Esophagus muscularis mucosa (tissue), 4 donors: Measurements from ENCODE around the gene GUCA2A. TPM values are rescaled to one million over a fixed set of nuclear protein-coding genes. Genes with fewer than 3 reads are reported as not detected.

Experiments
- DNase-seq: peaks from one replicate; pipeline ENCODE4 v3.0.0-alpha.2; 2017; ENCODE audit errors: extremely low spot score
- H3K27ac ChIP-seq, 4 donors: fragments of 200-600 bp; sonication (generic); replicated peaks in 1 of 4; 1 replicate in 3 of 4; 2 replicates in 1 of 4; pipeline ENCODE4 v1.5.1; 2016 to 2019; ENCODE audit warnings: mild to moderate bottlenecking in 1 of 4
- H3K27me3 ChIP-seq, 4 donors: fragments of 200-600 bp; sonication (generic); one replicate each; pipeline versions ENCODE4 v1.5.1 to v1.6.0; 2016 to 2019
- H3K36me3 ChIP-seq, 4 donors: fragments of 200-600 bp; sonication (generic); one replicate each; pipeline ENCODE4 v1.5.1; 2016 to 2019
- H3K4me1 ChIP-seq, 4 donors: fragments of 200-600 bp; sonication (generic); one replicate each; pipeline ENCODE4 v1.5.1; 2016 to 2019
- H3K4me3 ChIP-seq, 4 donors: fragments of 200-600 bp; sonication (generic); 1 replicate in 2 of 4; 2 replicates in 2 of 4; pipeline ENCODE4 v1.5.1; 2016 to 2019; ENCODE audit warnings: mild to moderate bottlenecking in 4 of 4, moderate library complexity in 1 of 4
- H3K9me3 ChIP-seq, 4 donors: fragments of 200-600 bp; sonication (generic); 1 replicate in 3 of 4; 2 replicates in 1 of 4; pipeline ENCODE4 v1.5.1; 2016 to 2019
- EP300 ChIP-seq: sonication (generic); formaldehyde crosslinking; IDR thresholded peaks from one replicate; pipeline ENCODE4 v1.6.1; 2017; ENCODE audit warnings: antibody characterized with exemption
- POLR2A ChIP-seq: fragments of 450-650 bp; IDR thresholded peaks from one replicate; pipeline ENCODE4 v1.6.1; 2017; ENCODE audit warnings: antibody characterized with exemption, moderate library complexity, mild to moderate bottlenecking, low read depth
- POLR2AphosphoS5 ChIP-seq, 2 donors: sonication (generic); formaldehyde crosslinking; IDR thresholded peaks; one replicate each; pipeline ENCODE4 v1.6.1; 2017; ENCODE audit warnings: antibody characterized with exemption in 2 of 2
- WGBS: methylation state at CpG from one replicate; pipeline ENCODE4 v1.1.5; 2018; 5-methylcytosine and 5-hydroxymethylcytosine counted together
- intact Hi-C: fragments of 100-400 bp; cut with DNase I; formaldehyde crosslinking; loops from one replicate; pipeline ENCODE4 v1.15.1; 2023
- total RNA-seq, 4 donors: library from RNA; depleted of rRNA; stranded (reverse); fragments of >200 nt; gene quantifications; one replicate each; pipeline versions ENCODE4 v1.1.0 to v1.2.1, GENCODE V29; 2016
- TF ChIP-seq, protein P1 (sequence below), 3 experiments: fragments of 200-600 bp in 2 of 3; fragments of 450-650 bp in 1 of 3; sonication (generic) in 2 of 3; IDR thresholded peaks; one replicate each; pipeline ENCODE4 v1.5.1; 2017 to 2019; ENCODE audit warnings: antibody characterized with exemption in 3 of 3, mild to moderate bottlenecking in 2 of 3, moderate library complexity in 1 of 3

The GUCA2A gene
- total RNA-seq, 4 donors from 2014 or later: not detected

DNA sequence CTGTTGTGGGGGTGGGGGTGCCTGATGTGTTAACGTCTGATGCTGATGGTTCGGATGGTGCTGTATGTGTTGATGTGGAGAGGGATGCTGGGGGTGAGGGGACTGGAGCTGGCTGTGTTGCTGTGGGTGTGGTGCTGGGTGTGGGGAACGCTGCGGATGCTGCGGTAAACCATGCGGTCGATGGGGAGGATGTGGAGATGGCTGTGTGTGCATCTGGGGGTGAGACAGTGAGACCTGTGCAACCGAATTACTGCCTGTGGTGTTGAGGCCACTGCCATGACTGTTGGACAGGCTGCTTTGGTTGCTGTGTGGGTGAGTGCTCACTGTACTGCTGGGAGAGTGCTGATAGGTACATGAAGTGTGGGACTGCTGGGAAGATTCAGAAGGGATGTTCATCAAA, 26.8 kb upstream of the GUCA2A start:
- Histone ChIP-seq H3K4me1 (peaks cover 0 to 5% (median 3%) of the 10 kb centered on the region in 4 donors), H3K27me3 (no peaks in the 10 kb centered on the region), H3K4me3 (no peak overlapping the region), H3K9me3 (no peaks in the 10 kb centered on the region), H3K36me3 (peaks cover 11 to 80% (median 52%) of the 10 kb centered on the region in 4 donors), H3K27ac (no peak overlapping the region)
- intact Hi-C loops: no loop called here
- DNase-seq: no peak
- TF ChIP-seq POLR2A: no peak
- 94% methylated on average over 8 of the region's 8 CpGs for WGBS

GRCh38 chr1:42189931-42190853, 25.6 kb upstream of the GUCA2A start:
- TF ChIP-seq POLR2AphosphoS5 (IDR thresholded peaks at IDR 0.05): no peak
- no peak for TF ChIP-seq EP300
- TF ChIP-seq, protein P1, sequence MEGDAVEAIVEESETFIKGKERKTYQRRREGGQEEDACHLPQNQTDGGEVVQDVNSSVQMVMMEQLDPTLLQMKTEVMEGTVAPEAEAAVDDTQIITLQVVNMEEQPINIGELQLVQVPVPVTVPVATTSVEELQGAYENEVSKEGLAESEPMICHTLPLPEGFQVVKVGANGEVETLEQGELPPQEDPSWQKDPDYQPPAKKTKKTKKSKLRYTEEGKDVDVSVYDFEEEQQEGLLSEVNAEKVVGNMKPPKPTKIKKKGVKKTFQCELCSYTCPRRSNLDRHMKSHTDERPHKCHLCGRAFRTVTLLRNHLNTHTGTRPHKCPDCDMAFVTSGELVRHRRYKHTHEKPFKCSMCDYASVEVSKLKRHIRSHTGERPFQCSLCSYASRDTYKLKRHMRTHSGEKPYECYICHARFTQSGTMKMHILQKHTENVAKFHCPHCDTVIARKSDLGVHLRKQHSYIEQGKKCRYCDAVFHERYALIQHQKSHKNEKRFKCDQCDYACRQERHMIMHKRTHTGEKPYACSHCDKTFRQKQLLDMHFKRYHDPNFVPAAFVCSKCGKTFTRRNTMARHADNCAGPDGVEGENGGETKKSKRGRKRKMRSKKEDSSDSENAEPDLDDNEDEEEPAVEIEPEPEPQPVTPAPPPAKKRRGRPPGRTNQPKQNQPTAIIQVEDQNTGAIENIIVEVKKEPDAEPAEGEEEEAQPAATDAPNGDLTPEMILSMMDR (IDR thresholded peaks at IDR 0.05): no peak
- TF ChIP-seq POLR2A: no peak
- H3K4me3 ChIP-seq: no peak overlapping the region
- H3K9me3 ChIP-seq: no peaks in the 10 kb centered on the region
- H3K27me3 ChIP-seq: no peaks in the 10 kb centered on the region
- WGBS: 90% methylated on average over 6 of the region's 6 CpGs
- intact Hi-C loops: no loop called here
- no peak overlapping the region for H3K27ac ChIP-seq
- peaks cover 0 to 11% (median 5%) of the 10 kb centered on the region in 4 donors for H3K4me1 ChIP-seq
- no peak for DNase-seq
- peaks cover 11 to 75% (median 48%) of the 10 kb centered on the region in 4 donors for H3K36me3 ChIP-seq

DNA sequence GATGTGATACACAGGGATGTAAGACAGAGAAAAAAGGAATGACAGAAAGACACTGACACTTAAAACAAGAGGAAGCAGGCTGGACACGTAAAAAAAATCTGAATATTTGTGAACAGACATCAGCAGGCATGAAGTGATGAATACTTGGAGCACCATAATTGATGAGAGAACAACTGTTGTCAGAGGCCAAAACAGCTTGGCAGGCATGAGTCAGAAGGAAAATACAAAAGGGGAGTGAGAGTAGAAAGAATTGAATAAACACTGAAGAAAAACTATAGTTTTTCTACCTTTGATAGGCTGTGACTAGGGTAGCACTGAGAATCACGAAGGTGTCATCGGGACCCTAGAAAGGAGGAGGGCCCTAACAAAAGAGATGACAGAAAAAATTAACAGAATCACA, 21.6 kb upstream of the GUCA2A start:
- 70% methylated on average over 3 of the region's 3 CpGs for WGBS
- no peaks in the 10 kb centered on the region for H3K27me3 ChIP-seq
- H3K4me3 ChIP-seq: no peak overlapping the region
- peaks cover 7 to 78% (median 57%) of the 10 kb centered on the region in 4 donors for H3K36me3 ChIP-seq
- intact Hi-C loops: no loop called here
- H3K4me1 ChIP-seq: peaks cover 0 to 11% (median 5%) of the 10 kb centered on the region in 4 donors
- TF ChIP-seq POLR2A (no peak), POLR2AphosphoS5 (IDR thresholded peaks at IDR 0.05) (no peak), EP300 (no peak)
- TF ChIP-seq, protein P1 (IDR thresholded peaks at IDR 0.05): no peak
- no peak for DNase-seq
- H3K9me3 ChIP-seq: no peaks in the 10 kb centered on the region
- H3K27ac ChIP-seq: no peak overlapping the region

- Histone ChIP-seq H3K36me3 (peaks cover 5 to 77% (median 53%) of the 10 kb centered on the region in 4 donors), H3K9me3 (no peaks in the 10 kb centered on the region), H3K4me3 (no peak overlapping the region), H3K27me3 (no peaks in the 10 kb centered on the region), H3K27ac (no peak overlapping the region), H3K4me1 (peaks cover 2 to 18% (median 10%) of the 10 kb centered on the region in 4 donors)
- intact Hi-C loops: no loop called here
- no peak for DNase-seq
- TF ChIP-seq EP300: no peak
- TF ChIP-seq, protein P1 (IDR thresholded peaks at IDR 0.05): no peak
- TF ChIP-seq POLR2AphosphoS5 (IDR thresholded peaks at IDR 0.05): no peak
- TF ChIP-seq POLR2A: no peak
- 82% methylated on average over 3 of the region's 3 CpGs for WGBS
These were observed 20.1 kb upstream of the GUCA2A start for GRCh38 chr1:42184616-42185015.

DNA sequence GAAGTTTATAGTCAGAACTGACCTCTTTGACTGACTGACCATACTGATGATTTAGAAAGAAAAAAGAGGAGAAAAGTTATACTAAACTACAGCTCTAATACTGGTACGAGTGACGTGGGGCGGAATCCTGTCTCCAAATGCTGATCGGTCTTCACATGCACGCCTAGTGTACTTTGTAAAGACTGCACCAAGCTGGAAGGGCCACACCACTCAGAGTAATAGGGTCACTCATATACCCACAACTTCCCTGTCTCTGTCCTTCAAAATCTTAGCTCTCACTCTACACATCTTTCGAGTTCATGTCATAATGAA, 19.4 kb upstream of the GUCA2A start:
- WGBS: 91% methylated on average over 6 of the region's 6 CpGs
- H3K36me3 ChIP-seq: peaks cover 5 to 72% (median 49%) of the 10 kb centered on the region in 4 donors
- H3K27me3 ChIP-seq: no peaks in the 10 kb centered on the region
- DNase-seq: no peak
- intact Hi-C loops: no loop called here
- H3K4me1 ChIP-seq: peaks cover 5 to 24% (median 16%) of the 10 kb centered on the region in 4 donors
- TF ChIP-seq POLR2AphosphoS5 (IDR thresholded peaks at IDR 0.05) (no peak), POLR2A (no peak), EP300 (no peak)
- TF ChIP-seq, protein P1 (IDR thresholded peaks at IDR 0.05): no peak
- no peaks in the 10 kb centered on the region for H3K9me3 ChIP-seq
- no peak overlapping the region for H3K4me3 ChIP-seq
- no peak overlapping the region for H3K27ac ChIP-seq
